CD4-positive, alpha-beta T cell treated with Interleukin-15 for 4 hours (primary cell): ENCODE measurements around the gene CLCF1.
"Not testable (repeated sequence)": the region's sequence is repeated elsewhere in the genome, so short reads cannot be mapped to it uniquely, and the experiment has no call there.

Source experiments
- DNase-seq: peaks from one replicate; pipeline ENCODE4 v3.0.0-alpha.2; 2020; ENCODE audit warnings: low spot score

The CLCF1 gene

DNA sequence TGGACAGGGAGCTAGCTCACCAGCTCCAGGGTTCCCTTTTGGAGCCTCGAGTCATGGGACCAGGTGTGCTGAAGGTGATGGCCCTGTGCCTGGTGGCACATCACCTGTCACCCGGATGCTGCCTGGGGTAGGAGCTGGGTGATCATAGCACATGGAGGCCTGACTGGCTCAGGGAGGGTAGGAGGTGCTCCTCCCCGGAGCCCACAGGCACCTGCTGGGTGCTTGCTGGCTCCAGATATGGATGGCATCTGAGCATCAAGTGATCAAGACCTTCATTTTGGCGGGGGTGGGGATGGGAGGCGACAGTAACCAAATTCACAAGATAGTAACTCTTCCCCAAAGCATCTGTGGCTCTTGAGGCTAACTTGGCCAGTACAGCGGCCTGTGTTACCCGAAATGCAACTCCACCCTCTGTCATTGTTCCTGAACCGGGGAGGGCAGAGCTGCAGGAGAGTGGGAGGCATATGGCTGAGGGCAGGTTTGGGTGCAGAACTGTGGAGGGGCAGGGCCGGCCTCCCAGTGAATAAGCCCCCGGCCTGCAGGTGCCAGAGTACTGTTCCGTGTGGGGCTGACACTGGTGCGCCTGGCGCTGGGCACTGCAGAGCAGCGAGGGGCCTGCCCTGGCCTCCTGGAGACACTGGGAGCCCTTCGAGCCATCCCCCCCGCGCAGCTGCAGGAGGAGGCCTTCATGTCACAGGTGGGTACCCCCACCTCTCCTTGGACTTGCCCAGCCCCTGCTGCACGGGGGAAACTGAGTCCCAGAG lies 35.2 kb upstream of the CLCF1 start:
- DNase-seq, result no peak

DNA sequence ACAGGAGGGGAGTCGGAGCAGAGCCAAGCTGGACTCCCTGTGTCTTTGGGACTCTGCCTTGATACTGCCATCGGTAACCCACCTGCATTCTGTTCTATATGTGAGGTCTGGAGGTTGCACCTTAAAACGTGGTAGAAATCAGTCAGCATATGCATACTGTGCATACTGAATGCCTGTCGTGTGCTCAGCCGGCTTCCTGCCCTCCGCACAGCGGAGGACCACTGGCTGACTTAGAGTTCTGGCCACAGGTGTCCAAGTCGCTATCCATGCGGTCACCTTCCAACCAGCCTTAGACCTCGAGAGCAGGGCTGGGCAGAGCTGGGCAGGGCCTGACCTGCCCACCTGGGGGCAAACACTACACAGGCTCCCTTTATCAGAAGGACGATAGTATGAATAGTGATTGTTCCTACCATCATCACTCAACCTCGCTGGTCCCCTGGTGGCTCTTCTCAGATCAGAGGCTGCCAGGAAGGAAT lies 34.3 kb upstream of the CLCF1 start:
- DNase-seq, result no peak

GRCh38 chr11:67406969-67407687 lies 33.7 kb upstream of the CLCF1 start:
- no peak for DNase-seq

DNA sequence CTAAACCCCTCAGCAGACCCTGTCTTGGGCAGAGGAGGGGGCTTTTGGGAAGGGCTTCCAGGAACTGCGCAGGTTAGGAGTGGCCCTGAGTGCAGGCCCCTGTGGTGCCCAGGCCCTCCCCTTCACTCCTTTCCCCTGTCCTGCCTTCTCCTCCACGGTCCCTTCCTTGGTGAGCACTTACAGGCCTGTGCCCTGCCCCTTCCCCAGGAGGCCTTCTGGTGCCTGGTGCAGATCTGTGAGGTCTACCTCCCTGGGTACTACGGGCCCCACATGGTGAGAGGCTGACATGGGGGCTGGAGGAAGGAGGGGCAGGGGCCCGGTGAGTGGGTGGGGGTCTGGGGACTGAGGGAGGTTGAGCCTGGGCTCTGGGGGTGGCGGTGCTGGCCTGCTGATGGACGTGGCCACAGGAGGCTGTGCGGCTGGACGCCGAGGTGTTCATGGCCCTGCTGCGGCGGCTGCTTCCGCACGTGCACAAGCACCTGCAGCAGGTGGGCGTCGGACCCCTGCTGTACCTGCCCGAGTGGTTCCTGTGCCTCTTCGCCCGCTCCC lies 33.1 kb upstream of the CLCF1 start:
- DNase-seq, result no peak

DNA sequence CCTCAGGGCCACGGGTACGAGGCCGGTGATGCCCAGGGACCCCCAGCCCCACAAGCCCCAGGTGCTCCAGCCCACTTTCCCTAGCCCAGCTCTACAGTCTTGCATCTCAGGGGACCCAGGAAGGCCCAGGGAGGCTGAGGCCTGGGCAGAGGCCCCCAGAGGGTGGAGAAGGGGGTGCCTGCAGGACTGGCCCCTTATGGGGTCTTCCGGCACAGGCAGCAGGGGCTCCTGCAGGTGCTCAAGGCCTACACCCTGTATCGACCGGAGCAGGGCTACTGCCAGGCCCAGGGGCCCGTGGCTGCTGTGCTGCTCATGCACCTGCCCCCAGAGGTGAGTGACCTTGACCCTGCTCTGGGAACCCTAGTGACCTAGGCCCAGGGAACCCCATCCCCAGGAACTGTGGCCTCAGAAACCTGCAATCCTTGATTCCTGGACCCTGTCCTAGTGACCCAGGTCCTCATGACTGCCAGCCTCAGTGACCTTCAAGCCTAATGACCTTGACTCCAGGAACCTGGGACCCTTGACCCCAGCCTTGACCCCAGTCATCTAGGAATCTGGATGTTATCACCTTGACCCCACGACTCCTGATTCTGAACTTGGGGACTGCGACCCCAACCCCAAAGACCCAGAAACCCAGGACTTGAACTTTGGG lies 32.4 kb upstream of the CLCF1 start:
- no peak for DNase-seq

- DNase-seq, result no peak
These were observed 31.8 kb upstream of the CLCF1 start for GRCh38 chr11:67405196-67405567.

DNA sequence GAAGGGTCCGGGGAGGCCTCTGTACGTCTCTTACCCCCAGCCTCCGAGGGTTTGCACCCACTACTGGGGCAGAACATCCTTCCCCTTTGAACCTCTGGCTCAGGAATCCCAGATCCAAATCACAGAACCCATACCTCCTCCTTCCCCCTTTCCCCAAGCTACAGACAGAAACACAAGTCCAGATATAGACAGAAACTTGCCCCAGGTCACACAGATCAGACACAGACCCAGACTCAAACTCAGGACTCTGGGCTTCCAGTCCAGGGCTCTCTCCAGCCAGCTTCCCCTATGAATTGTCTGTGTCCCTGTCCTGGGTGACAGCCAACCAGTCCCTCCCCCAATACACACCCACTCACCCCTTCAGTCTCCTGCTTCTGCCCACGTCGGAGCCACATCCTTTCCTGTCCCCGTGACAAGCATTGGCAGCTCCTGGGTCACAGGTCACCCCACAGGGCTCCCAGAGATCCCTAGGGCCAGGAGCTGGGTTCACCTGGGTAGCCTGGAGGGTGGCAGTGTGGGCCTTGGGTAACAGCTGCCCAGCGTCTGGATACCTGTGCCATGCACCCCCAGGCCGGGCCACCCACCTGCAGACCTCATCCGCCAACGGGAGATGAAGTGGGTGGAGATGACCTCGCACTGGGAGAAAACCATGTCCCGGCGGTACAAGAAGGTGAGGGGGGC lies 31.3 kb upstream of the CLCF1 start:
- peak; percentile 55 for DNase-seq

DNA sequence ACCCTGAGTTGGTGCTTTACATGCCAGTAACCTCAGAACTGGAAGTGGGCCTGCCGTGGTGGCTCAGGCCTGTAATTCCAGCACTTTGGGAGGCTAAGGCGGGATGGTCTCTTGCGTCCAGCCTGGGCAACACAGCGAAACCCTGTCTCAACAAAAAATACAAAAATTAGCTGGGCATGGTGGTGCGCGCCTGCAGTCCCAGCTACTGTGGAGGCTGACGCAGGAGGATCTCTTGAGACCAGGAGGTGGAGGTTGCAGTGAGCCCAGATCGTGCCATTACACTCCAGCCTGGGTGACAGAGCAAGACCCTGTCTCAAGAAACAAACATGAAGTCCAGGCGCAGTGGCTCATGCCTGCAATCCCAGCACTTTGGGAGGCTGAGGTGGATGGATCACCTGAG lies 29.7 kb upstream of the CLCF1 start:
- DNase-seq, result not testable (repeated sequence)

GRCh38 chr11:67402192-67402839 lies 28.9 kb upstream of the CLCF1 start:
- not testable (repeated sequence) for DNase-seq

DNA sequence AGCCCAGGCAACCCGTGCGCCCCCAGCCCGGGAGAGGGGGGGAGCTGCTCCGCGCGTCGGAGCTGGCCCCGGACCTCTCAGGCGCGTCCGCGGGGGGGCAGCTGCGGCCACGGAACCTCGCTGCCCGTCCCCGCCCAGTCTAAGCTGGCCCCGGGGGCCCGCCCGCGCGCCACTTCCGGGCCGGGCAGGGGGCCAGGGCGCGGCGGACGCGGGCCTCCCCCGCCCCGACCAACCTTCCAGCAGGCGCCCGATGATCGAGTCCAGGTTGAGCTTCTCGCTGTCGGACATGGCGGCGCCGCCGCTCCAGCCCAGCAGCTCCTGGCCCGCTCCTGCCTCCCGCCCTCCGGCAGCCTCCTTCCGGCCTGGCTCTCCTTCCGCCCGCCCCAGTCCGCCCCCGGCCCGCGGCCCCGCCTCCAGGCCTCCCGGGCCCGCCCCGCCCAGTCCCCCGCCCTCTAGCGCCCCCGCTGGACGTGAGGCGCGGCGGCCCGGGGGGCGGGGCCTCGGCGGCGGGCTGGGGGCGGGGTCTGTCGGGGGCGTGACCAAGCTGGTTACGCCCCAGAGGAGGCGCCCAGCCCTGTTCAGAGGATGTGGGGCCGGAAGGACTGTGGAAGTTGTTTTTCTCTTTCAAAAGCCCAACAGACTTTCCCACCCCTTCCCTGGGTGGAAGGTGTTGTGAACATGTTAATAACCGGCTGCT lies 28.2 kb upstream of the CLCF1 start, which contains the start of gene PPP1CA:
PPP1CA (minus strand) TSS at position 364 of the 697 bp plus-strand sequence; CDS start at position 288, 76 bp downstream.
- DNase-seq, result peak; percentile 88

DNA sequence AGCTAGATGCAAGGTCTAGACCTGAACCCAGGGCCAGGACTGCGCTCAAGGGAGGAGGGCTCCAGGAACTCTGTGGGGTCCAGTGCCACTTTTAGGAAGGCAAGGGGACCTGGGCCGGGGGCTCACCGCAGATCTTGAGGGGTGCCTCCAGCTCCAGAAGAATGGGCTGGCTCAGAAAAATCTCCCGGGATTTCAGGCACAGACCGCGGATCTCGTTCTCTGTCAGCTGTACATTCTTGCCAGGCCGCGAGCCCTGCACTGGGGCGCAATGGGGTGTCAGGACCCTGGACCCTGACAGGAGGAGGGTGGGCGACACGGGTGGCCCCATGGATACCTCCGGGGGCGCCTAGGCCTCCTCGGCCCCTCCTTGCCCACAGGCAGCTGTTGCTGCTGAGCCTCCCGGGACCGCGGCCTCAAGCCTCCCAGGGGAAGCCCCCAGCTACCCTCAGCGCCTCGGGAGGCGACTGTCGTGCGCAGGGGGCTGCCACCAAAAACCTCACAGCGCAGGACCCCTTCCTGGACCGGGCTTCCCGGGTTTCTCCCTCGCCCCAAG lies 27.6 kb upstream of the CLCF1 start:
- no peak for DNase-seq

DNA sequence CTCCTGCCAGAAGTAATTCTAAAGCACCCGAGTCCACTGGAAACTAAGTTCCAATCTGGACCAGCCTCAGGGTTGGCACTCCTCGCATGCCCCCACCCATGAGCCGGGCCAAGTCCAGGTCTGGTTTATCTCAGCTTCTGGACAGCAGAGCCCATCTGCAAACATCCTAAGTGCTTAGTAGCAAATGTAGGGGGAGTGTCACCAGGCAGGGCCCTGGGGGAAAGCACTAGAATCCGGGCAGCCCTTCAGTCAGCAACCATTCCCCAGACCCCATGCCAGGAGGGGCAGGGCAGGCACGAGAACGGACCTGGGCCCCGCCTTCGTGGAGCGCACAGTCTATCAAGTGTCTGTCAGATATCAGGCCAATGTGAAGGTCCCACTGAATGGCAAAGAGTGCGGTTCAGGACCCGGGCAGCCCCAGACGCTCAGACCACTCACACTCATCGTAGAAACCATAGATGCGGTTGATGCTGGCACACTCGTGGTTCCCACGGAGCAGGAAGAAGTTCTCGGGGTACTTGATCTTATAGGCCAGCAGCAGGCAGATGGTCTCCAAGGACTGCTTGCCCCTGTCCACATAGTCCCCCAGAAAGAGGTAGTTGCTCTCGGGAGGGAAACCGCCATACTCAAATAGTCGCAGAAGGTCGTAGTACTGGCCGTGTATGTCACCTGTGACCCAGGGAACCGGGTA lies 27.0 kb upstream of the CLCF1 start:
- no peak for DNase-seq

DNA sequence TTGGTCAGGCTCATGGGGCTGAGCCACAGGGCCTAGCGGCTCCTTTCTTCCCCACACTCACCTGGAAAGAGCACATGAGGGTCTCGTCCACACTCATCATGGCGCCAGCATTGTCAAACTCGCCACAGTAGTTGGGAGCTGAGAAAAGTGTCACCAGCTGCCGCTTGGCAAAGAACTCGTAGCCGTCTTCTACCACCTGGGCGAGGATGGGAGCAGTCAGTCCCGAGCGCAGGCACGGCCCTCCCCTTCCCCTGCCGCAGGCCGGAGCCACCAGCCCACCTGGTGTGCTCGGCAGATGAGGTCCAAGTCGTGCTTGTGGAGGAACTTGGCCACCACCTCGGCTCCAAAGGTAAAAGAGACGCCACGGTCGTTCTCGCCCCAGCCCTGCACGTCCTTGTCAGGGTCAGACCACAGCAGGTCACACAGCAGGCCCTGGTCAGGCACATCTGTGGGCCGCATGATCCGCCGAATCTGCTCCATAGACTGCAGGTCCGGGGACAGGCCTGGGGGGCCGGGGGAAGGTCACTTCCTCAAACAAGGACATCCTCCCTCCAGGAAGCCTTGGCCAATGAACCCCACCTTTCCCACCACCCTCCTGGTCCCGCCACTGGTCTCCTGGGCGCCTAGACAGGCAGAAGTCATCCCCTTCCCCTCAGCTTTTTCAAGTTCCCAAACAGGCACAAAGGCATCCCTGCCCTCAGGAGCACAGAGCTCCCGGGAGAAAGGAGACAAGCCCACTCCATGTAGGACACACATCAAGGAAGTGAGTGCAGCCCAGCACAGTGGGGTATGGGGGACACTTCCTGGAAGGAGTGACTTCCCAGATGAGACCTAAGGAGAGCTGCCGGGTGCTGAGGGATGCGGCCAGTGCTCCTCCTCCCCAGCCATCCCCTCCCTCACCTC lies 25.5 kb upstream of the CLCF1 start:
- DNase-seq, result no peak

GRCh38 chr11:67397986-67398660 lies 24.7 kb upstream of the CLCF1 start:
- no peak for DNase-seq

DNA sequence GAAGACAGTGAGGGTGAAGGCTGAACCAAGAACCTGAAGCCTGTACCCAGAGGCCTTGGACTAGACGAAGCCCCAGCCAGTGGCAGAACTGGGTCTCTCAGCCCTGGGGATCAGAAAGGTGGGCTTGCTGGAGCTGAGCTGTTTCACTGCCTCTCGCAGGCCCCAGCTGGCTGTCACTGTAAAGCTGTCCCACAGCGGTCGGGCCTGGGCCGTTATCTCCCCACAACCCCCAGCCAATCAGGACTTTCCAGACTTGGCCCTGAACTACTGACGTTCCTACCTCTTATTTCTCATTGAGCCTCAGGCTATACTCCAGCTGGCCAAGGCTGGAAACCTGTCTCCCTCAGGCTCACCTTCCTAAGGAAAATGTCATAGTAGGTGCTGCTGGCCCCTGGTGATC lies 24.1 kb upstream of the CLCF1 start:
- DNase-seq, result no peak

DNA sequence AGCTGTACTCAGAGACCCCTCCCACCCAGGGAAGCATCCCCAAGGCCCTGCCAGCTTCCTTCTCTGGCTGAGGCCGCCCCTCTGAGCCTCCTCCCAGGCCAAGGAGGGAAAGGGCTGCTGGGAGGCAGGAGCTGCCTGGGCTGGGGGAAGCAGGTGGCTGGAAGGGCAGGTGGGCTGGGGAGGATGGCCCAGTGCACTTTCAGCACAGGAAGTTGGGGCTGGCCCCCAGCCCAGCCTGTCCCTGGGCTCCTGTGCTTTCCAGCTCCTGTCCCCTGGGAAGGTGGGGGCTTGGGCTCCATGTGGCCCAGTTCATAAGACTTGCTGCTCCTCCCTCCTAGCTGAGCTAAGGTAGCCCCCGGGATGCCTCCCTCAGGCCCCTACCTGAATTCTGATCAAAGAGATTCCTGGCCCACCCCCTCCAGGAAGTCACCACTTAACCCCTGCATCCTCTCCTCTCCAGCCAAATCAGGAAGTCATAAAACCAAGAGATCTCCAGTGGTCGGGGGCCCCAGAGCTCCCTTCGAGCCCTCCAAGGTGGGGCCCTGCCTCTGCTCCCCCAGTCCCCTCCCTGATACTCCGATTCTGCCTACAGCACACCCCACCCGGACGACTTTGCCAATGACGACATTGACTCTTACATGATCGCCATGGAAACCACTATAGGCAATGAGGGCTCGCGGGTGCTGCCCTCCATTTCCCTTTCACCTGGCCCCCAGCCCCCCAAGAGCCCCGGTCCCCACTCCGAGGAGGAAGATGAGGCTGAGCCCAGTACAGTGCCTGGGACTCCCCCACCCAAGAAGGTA lies 23.4 kb upstream of the CLCF1 start:
- DNase-seq, result no peak

DNA sequence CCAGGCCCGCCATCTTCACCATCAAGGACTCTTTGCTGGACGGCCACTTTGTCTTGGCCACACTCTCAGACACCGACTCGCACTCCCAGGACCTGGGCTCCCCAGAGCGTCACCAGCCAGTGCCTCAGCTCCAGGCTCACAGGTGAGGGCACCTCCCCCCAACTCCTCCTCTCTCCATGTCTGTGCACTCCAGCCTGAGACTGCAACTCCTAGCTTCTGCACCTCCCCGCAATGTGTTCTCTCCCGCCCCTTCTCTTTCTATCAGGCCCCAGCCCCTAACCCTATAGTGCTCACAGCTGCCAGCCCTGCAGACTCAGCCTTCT lies 22.8 kb upstream of the CLCF1 start:
- no peak for DNase-seq
